K562 (cell line): ENCODE measurements around the gene CCDC187. TPM values are rescaled to one million over a fixed set of nuclear protein-coding genes. Genes with fewer than 3 reads are reported as not detected.

Experiments used
- ATAC-seq: fragments of 200-7000 bp; cut with Tn5 transposase; 3 replicates; pipeline ENCODE4 v1.9.1; 2020; ENCODE audit warnings: moderate library complexity
- BruUV-seq: library from RNA; stranded (reverse); fragments of 400-500 nt; replicated peaks from 2 replicates; lab custom pipeline; 2021; lab: Mats Ljungman, UMichigan
- CTCF ChIA-PET: fragments of 300-600 bp; formaldehyde crosslinking; extraction: SDS; loops from one replicate; lab custom pipeline; 2021; ENCODE audit warnings: low intra/inter-chr PET ratio; lab: Yijun Ruan, JAX
- POLR2A ChIA-PET: fragments of 300-600, 350-650 bp; sonication (Branson Sonifier 250); formaldehyde crosslinking; extraction: SDS; loops from one replicate; lab custom pipeline; 2021; ENCODE audit warnings: antibody characterized with exemption, inconsistent platforms; lab: Yijun Ruan, JAX
- DNase-seq, 4 experiments: peaks; one replicate each; pipeline versions ENCODE4 v3.0.0 to v3.0.0-alpha.2; 2011 to 2018; ENCODE audit warnings: low spot score in 3 of 4, mixed read lengths in 3 of 4; ENCODE audit errors: extremely low read depth in 1 of 4
- FAIRE-seq: peaks from 2 replicates; lab custom pipeline; 2011; peaks lifted over from hg19 to GRCh38; lab: Jason Lieb, UNC
- H2AFZ ChIP-seq: 2 replicates; pipeline ENCODE4 v1.6.0; 2011; ENCODE audit warnings: low read depth, low read length, control low read depth, inconsistent platforms
- H3K27ac ChIP-seq: fragments of 200-600 bp; 3 replicates; pipeline ENCODE4 v1.8.0; 2011; ENCODE audit warnings: low read depth, mild to moderate bottlenecking, control low read depth, inconsistent platforms, low read length, moderate library complexity, mixed read lengths; ENCODE audit errors: extremely low read depth
- H3K27me3 ChIP-seq, 2 experiments: fragments of 300-600 bp in 1 of 2; 2 replicates in 1 of 2; 3 replicates in 1 of 2; pipeline versions ENCODE4 v1.6.0 to v1.8.0; 2011; ENCODE audit warnings: inconsistent platforms in 2 of 2, low read length in 2 of 2, mild to moderate bottlenecking in 1 of 2, mixed read lengths in 1 of 2, moderate library complexity in 1 of 2; ENCODE audit not compliant: control insufficient read depth in 2 of 2, insufficient read depth in 2 of 2
- H3K36me3 ChIP-seq: fragments of 300-600 bp; 3 replicates; pipeline ENCODE4 v1.8.0; 2011; ENCODE audit warnings: mild to moderate bottlenecking, low read length, inconsistent platforms; ENCODE audit not compliant: control insufficient read depth, insufficient read depth
- H3K4me1 ChIP-seq, 2 experiments: fragments of 200-600 bp in 1 of 2; replicated peaks in 1 of 2; 2 replicates in 1 of 2; 3 replicates in 1 of 2; pipeline versions ENCODE4 v1.5.1 to v1.8.0; 2011; ENCODE audit warnings: inconsistent platforms in 2 of 2, low read length in 2 of 2, mild to moderate bottlenecking in 1 of 2, mixed read lengths in 1 of 2, moderate library complexity in 1 of 2; ENCODE audit not compliant: control insufficient read depth in 2 of 2, insufficient read depth in 2 of 2
- H3K4me2 ChIP-seq: 2 replicates; pipeline ENCODE4 v1.6.1; 2011; ENCODE audit warnings: low read length, control low read depth, inconsistent platforms, mixed read lengths; ENCODE audit not compliant: insufficient read depth
- H3K4me3 ChIP-seq: fragments of 200-600 bp; sonication (generic), shearing (Covaris generic); 2 replicates; pipeline ENCODE4 v1.5.1; 2016; ENCODE audit warnings: control low read depth, inconsistent platforms
- H3K79me2 ChIP-seq: fragments of 200-600 bp; 3 replicates; pipeline ENCODE4 v1.8.0; 2011; ENCODE audit warnings: low read length, inconsistent platforms; ENCODE audit not compliant: control insufficient read depth, insufficient read depth
- H3K9ac ChIP-seq, 2 experiments: 2 replicates each; pipeline versions ENCODE4 v1.6.0 to v1.6.1; 2011; ENCODE audit warnings: low read depth in 2 of 2, low read length in 2 of 2, control low read depth in 1 of 2, inconsistent platforms in 1 of 2, mild to moderate bottlenecking in 1 of 2, mixed read lengths in 1 of 2; ENCODE audit not compliant: insufficient read depth in 1 of 2
- H3K9me1 ChIP-seq: one replicate; pipeline ENCODE4 v1.6.0; 2011; ENCODE audit warnings: inconsistent platforms, mild to moderate bottlenecking, low read length, moderate library complexity; ENCODE audit not compliant: control insufficient read depth, insufficient read depth
- H3K9me3 ChIP-seq: replicated peaks from 2 replicates; pipeline ENCODE4 v1.5.1; 2011; ENCODE audit warnings: low read depth, low read length, inconsistent platforms; ENCODE audit not compliant: control insufficient read depth, insufficient read depth
- H4K20me1 ChIP-seq: replicated peaks from 2 replicates; pipeline ENCODE4 v1.6.1; 2011; ENCODE audit warnings: low read length, inconsistent platforms, mixed read lengths; ENCODE audit not compliant: control insufficient read depth, insufficient read depth
- ATF1 ChIP-seq, 2 experiments: fragments of 450-650 bp in 1 of 2; IDR thresholded peaks; 2 replicates each; pipeline ENCODE4 v1.6.1; 2016; ENCODE audit warnings: missing compliant biosample characterization in 1 of 2, missing genetic modification characterization in 1 of 2
- CHAMP1 ChIP-seq: fragments of 450-650 bp; IDR thresholded peaks from 2 replicates; pipeline ENCODE4 v1.6.1; 2016; ENCODE audit warnings: mild to moderate bottlenecking
- CREM ChIP-seq: IDR thresholded peaks from 2 replicates; pipeline ENCODE4 v1.6.1; 2014; ENCODE audit warnings: antibody characterized with exemption, low read depth
- NCOA1 ChIP-seq: fragments of 450-650 bp; IDR thresholded peaks from 2 replicates; pipeline ENCODE4 v1.6.1; 2016; ENCODE audit warnings: low read depth
- NFXL1 ChIP-seq: fragments of 450-650 bp; formaldehyde crosslinking; IDR thresholded peaks from 2 replicates; pipeline ENCODE4 v1.4.0; 2021; ENCODE audit warnings: mild to moderate bottlenecking
- NFYB ChIP-seq: IDR thresholded peaks from 2 replicates; pipeline ENCODE4 v1.6.1; 2011; ENCODE audit warnings: mild to moderate bottlenecking, moderate library complexity; ENCODE audit not compliant: insufficient read length; ENCODE audit errors: extremely low read depth
- POLR2AphosphoS2 ChIP-seq: IDR thresholded peaks from 2 replicates; pipeline ENCODE4 v1.6.1; 2012; ENCODE audit warnings: low read length, improper control_type of control experiment
- RBM15 ChIP-seq: fragments of 200-400 bp; formaldehyde crosslinking; IDR thresholded peaks from 2 replicates; pipeline ENCODE4 v1.6.1; 2018; ENCODE audit warnings: mild to moderate bottlenecking, low read length, moderate library complexity; ENCODE audit not compliant: insufficient read depth
- RNF2 ChIP-seq: sonication (generic); IDR thresholded peaks from 2 replicates; pipeline ENCODE4 v1.6.1; 2016
- SIN3B ChIP-seq: fragments of 450-650 bp; IDR thresholded peaks from 2 replicates; pipeline ENCODE4 v1.6.1; 2017; ENCODE audit warnings: low read depth, mild to moderate bottlenecking, moderate library complexity
- UBTF ChIP-seq, 2 experiments: IDR thresholded peaks; 2 replicates each; pipeline ENCODE4 v1.6.1; 2012; ENCODE audit warnings: improper control_type of control experiment in 2 of 2, low read depth in 2 of 2, low read length in 2 of 2, borderline replicate concordance in 1 of 2
- ZNF140 ChIP-seq: fragments of 250-450 bp; sonication (Bioruptor Pico); IDR thresholded peaks from 2 replicates; pipeline ENCODE4 v1.8.0; 2021; ENCODE audit warnings: moderate library complexity, mild to moderate bottlenecking, inconsistent platforms
- ZNF316 ChIP-seq: fragments of 450-650 bp; IDR thresholded peaks from 2 replicates; pipeline ENCODE4 v1.6.1; 2016
- ZNF507 ChIP-seq: conservative IDR thresholded peaks from 2 replicates; pipeline ENCODE4 v1.6.1; 2017; ENCODE audit warnings: missing genetic modification characterization, missing compliant biosample characterization
- ZNF561 ChIP-seq: fragments of 450-650 bp; formaldehyde crosslinking; conservative IDR thresholded peaks from 2 replicates; pipeline ENCODE4 v1.4.0; 2020; ENCODE audit warnings: mild to moderate bottlenecking, moderate library complexity
- ZNF644 ChIP-seq: fragments of 200-800 bp; sonication (Bioruptor generic); IDR thresholded peaks from 2 replicates; pipeline ENCODE4 v1.6.1; 2016; ENCODE audit warnings: low read depth, missing genetic modification characterization, missing compliant biosample characterization
- WGBS: fragments of 100-300 bp; shearing (Covaris generic); methylation state at CpG from one replicate; pipeline ENCODE4 v1.1.6; 2016; ENCODE audit warnings: low coverage, mixed read lengths; ENCODE audit not compliant: insufficient coverage; ENCODE audit errors: missing lambda C conversion rate; 5-methylcytosine and 5-hydroxymethylcytosine counted together
- in situ Hi-C: fragments of 300-500 bp; cut with MboI; formaldehyde crosslinking; loops from 4 replicates; pipeline ENCODE4 v1.15.0; 2018; ENCODE audit warnings: inconsistent platforms, mixed read lengths
- intact Hi-C: fragments of 100-400 bp; cut with micrococcal nuclease; formaldehyde crosslinking; loops from 2 replicates; pipeline ENCODE4 v1.14.2; 2022
- polyA plus RNA-seq, 8 experiments: library from polyadenylated mRNA; depleted of rRNA in 4 of 8; stranded (reverse) in 5 of 8; unstranded in 3 of 8; fragments of >200 nt; fragmentation: Nextera tagmentation in 2 of 8; fragmentation: Illumina TruSeq in 1 of 8; extraction: Ambion mirVana in 2 of 8; extraction: Trizol in 1 of 8; gene quantifications; 2 replicates each; pipeline versions ENCODE4 v1.2.1 to v1.2.3, GENCODE V29; 2011 to 2014; ENCODE audit warnings: inconsistent platforms in 1 of 8, missing spikeins in 1 of 8
- total RNA-seq, 7 experiments: library from RNA; depleted of rRNA in 6 of 7; stranded (reverse); fragments of >200 nt in 6 of 7; fragmentation: Illumina TruSeq in 2 of 7; extraction: Trizol in 2 of 7; gene quantifications; 2 replicates each; pipeline versions ENCODE4 v1.2.1 to v1.2.3, GENCODE V29; 2011 to 2021; ENCODE audit warnings: low replicate concordance in 1 of 7
- TF ChIP-seq, protein P1 (sequence below), 2 experiments: fragments of 450-650 bp in 1 of 2; sonication (generic) in 1 of 2; formaldehyde crosslinking in 1 of 2; IDR thresholded peaks in 1 of 2; conservative IDR thresholded peaks in 1 of 2; 2 replicates each; pipeline versions ENCODE4 v1.6.1 to v1.8.1; 2016 to 2023; ENCODE audit warnings: mild to moderate bottlenecking in 2 of 2, moderate library complexity in 2 of 2, inconsistent platforms in 1 of 2, missing genetic modification reagents in 1 of 2

Gene CCDC187
- total and polyA plus RNA-seq, 9 of the 15 experiments (the other 6 are each of a cell fraction or from before 2014, with no cell fraction given) = not detected

DNA sequence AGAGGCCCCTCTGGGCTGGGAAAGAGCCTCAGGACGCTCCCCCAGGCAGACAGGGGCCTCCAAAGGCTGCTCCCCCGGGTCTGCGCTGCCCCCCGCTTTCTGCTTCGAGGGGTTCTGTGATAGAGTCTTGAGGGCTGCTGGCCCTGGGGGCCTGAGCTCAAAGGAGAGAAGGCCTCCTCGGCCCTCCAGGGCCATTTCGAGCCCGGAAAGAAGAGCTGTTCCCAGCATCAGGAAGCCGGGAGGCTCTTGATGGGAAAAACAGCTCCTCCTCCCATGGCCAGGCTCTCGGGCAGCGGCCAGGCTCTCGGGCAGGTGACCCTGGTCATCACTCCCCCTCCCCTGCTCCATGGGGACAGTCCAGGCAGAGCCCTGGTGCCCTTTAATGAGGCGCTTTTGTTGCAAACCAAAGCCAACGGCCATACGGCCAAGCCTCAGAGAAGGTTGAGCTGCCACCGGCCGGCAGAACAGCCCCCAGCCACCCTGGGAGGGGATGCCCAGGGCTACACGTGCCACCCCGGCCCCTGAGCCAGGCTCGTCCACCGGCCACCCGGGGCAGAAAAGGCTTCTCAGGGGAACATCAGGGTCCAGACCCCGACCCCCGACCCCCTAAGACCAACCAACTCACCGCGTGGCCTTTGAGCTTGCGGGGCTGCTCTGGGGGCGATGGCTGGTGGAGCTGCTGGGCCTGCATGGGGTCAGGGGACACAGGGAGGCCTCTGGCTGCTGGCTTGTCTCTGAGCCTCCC, 42.0 kb downstream of the CCDC187 start:
- no TSS peak for BruUV-seq
- peaks cover 18 to 62% of the 10 kb centered on the region in 2 experiments; a peak in 4 of 5 replicates for H3K27me3 ChIP-seq
- no peak overlapping the region for H2AFZ ChIP-seq
- intact Hi-C loops = no loop called here
- H3K4me2 ChIP-seq = no peak overlapping the region
- no peaks in the 10 kb centered on the region for H3K36me3 ChIP-seq
- 19% methylated on average over 26 of the region's 28 CpGs for WGBS
- ATAC-seq (no peak), DNase-seq (no peak), FAIRE-seq (no peak)
- H3K79me2 ChIP-seq = no peaks in the 10 kb centered on the region
- no peak overlapping the region for H3K9ac ChIP-seq
- in situ Hi-C loops = no loop called here
- H3K4me1 ChIP-seq = peaks cover 0 to 67% of the 10 kb centered on the region in 2 experiments; a peak in 3 of 5 replicates
- TF ChIP-seq ATF1 (CRISPR knock-in tag; IDR thresholded peaks at IDR 0.05) (no peak), ATF1 (tag; IDR thresholded peaks at IDR 0.05) (no peak), ZNF316 (no peak), NFYB (no peak), ZNF644 (tag) (no peak), POLR2AphosphoS2 (no peak), ZNF507 (tag) (no peak), NCOA1 (no peak), RBM15 (no peak), SIN3B (no peak), CREM (no peak), UBTF (IDR thresholded peaks at IDR 0.05; ENCODE audit: borderline replicate concordance in 1 of 2, low read depth in 2 of 2, low read length in 2 of 2) (no peak), ZNF140 (no peak), NFXL1 (CRISPR knock-in tag) (no peak), ZNF561 (CRISPR knock-in tag) (no peak), CHAMP1 (no peak), RNF2 (no peak)
- TF ChIP-seq, protein P1, sequence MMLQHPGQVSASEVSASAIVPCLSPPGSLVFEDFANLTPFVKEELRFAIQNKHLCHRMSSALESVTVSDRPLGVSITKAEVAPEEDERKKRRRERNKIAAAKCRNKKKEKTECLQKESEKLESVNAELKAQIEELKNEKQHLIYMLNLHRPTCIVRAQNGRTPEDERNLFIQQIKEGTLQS (IDR thresholded peaks at IDR 0.05) = no peak
- TF ChIP-seq, protein P1 (CRISPR knock-in tag; conservative IDR thresholded peaks at IDR 0.05) = no peak
- H3K4me3 ChIP-seq = no peak overlapping the region
- H3K9me3 ChIP-seq = no peaks in the 10 kb centered on the region
- H3K9me1 ChIP-seq = no peaks in the 10 kb centered on the region
- H3K27ac ChIP-seq = no peak overlapping the region
- ChIA-PET POLR2A (interaction anchor here (0.6 to 1.2 kb wide), 3 partner anchors 11 to 23 kb away, joined by 3 to 4 read pairs (median 4); no protein-coding TSS in a partner anchor), CTCF (no interaction called here)
- H4K20me1 ChIP-seq = no peaks in the 10 kb centered on the region; the same call in none of the 2 replicates
